Right atrium auricular region (tissue), 2 donors: ENCODE data around the gene COASY. TPM values are rescaled to one million over a fixed set of nuclear protein-coding genes. Genes with fewer than 3 reads are reported as not detected.

Experiments used
- DNase-seq: peaks from one replicate; pipeline ENCODE4 v3.0.0-alpha.2; 2019; ENCODE audit warnings: low spot score
- H3K27ac ChIP-seq, 2 donors: fragments of 200-600 bp; sonication (generic); 1 replicate in 1 of 2; 2 replicates in 1 of 2; pipeline ENCODE4 v1.5.1; 2016 to 2019
- H3K27me3 ChIP-seq, 2 donors: fragments of 200-600 bp; sonication (generic); one replicate each; pipeline versions ENCODE4 v1.5.1 to v1.6.0; 2017 to 2019
- H3K36me3 ChIP-seq: fragments of 200-600 bp; sonication (generic); one replicate; pipeline ENCODE4 v1.5.1; 2016
- H3K4me1 ChIP-seq, 2 donors: fragments of 200-600 bp; sonication (generic); one replicate each; pipeline versions ENCODE4 v1.5.1 to v1.6.0; 2017 to 2019
- H3K4me3 ChIP-seq, 2 donors: fragments of 200-600 bp; sonication (generic); 1 replicate in 1 of 2; 2 replicates in 1 of 2; pipeline ENCODE4 v1.5.1; 2017 to 2019; ENCODE audit warnings: mild to moderate bottlenecking in 1 of 2, moderate library complexity in 1 of 2
- H3K9me3 ChIP-seq, 2 donors: fragments of 200-600 bp; sonication (generic); one replicate each; pipeline ENCODE4 v1.5.1; 2019
- CTCF ChIP-seq, 2 donors: fragments of 200-600 bp; sonication (generic); IDR thresholded peaks; one replicate each; pipeline ENCODE4 v1.5.1; 2019; ENCODE audit warnings: antibody characterized with exemption in 2 of 2
- total RNA-seq, 2 donors: library from RNA; depleted of rRNA; stranded (reverse); fragments of >200 nt; gene quantifications; one replicate each; pipeline ENCODE4 v1.1.0, GENCODE V29; 2016

Gene COASY
- total RNA-seq, 2 donors from 2014 or later = 18.1 to 19.0 TPM

GRCh38 chr17:42571435-42572225 lies 9.7 kb downstream of the COASY start:
- DNase-seq = no peak
- H3K4me1 ChIP-seq = peaks cover 0 to 33% of the 10 kb centered on the region in 2 donors
- H3K36me3 ChIP-seq = peaks cover 60% of the 10 kb centered on the region
- H3K9me3 ChIP-seq = no peaks in the 10 kb centered on the region
- TF ChIP-seq CTCF (IDR thresholded peaks at IDR 0.05) = no peak
- H3K27me3 ChIP-seq = no peaks in the 10 kb centered on the region
- no peak overlapping the region for H3K4me3 ChIP-seq
- H3K27ac ChIP-seq = no peak overlapping the region

- Histone ChIP-seq H3K9me3 (no peaks in the 10 kb centered on the region), H3K4me3 (no peak overlapping the region), H3K27ac (no peak overlapping the region), H3K36me3 (peaks cover 60% of the 10 kb centered on the region), H3K4me1 (peaks cover 0 to 34% of the 10 kb centered on the region in 2 donors), H3K27me3 (no peaks in the 10 kb centered on the region)
- DNase-seq = no peak
- TF ChIP-seq CTCF (IDR thresholded peaks at IDR 0.05) = no peak
Observed at GRCh38 chr17:42573095-42573494, 11.1 kb downstream of the COASY start.

- H3K36me3 ChIP-seq = peaks cover 49% of the 10 kb centered on the region
- peaks cover 0 to 33% of the 10 kb centered on the region in 2 donors for H3K4me1 ChIP-seq
- H3K27me3 ChIP-seq = no peaks in the 10 kb centered on the region
Observed at GRCh38 chr17:42574463-42574862, 12.5 kb downstream of the COASY start.

GRCh38 chr17:42577140-42577531 lies 15.2 kb downstream of the COASY start:
- no peak for TF ChIP-seq CTCF (IDR thresholded peaks at IDR 0.05)
- Histone ChIP-seq H3K27ac (peak overlapping the region; percentile 84 to 94), H3K4me1 (peaks cover 0 to 22% of the 10 kb centered on the region in 2 donors), H3K4me3 (peak overlapping the region; percentile 66 to 68), H3K36me3 (peaks cover 46% of the 10 kb centered on the region), H3K9me3 (no peaks in the 10 kb centered on the region), H3K27me3 (no peaks in the 10 kb centered on the region)
- DNase-seq = no peak

More at GRCh38 chr17:42574463-42574862, 12.5 kb downstream of the COASY start:
- DNase-seq = no peak
- Histone ChIP-seq H3K27ac (no peak overlapping the region), H3K9me3 (no peaks in the 10 kb centered on the region), H3K4me3 (no peak overlapping the region)
- TF ChIP-seq CTCF (IDR thresholded peaks at IDR 0.05) = no peak

- H3K9me3 ChIP-seq = no peaks in the 10 kb centered on the region
- peak within 1 kb of the TSS; percentile 66 to 68 for H3K4me3 ChIP-seq
- peak in 1 of 2 donors; percentile 22 for TF ChIP-seq CTCF (IDR thresholded peaks at IDR 0.05)
- no peaks in the 10 kb centered on the region for H3K27me3 ChIP-seq
- H3K36me3 ChIP-seq = peaks cover 46% of the 10 kb centered on the region
- H3K27ac ChIP-seq = peak within 1 kb of the TSS; percentile 84 to 94
- DNase-seq = peak; percentile 96
- H3K4me1 ChIP-seq = peaks cover 0 to 22% of the 10 kb centered on the region in 2 donors
Observed at GRCh38 chr17:42577532-42578281, 15.8 kb downstream of the COASY start, which contains the start of gene PSMC3IP. PSMC3IP (minus strand) TSS chr17:42577729; CDS start chr17:42577686, 43 bp downstream.
